ENCODE data around the gene PID1.

Gene PID1

GRCh38 chr2:229162015-229162414, 109.1 kb downstream of the PID1 start:
- no peak for DNase-seq

GRCh38 chr2:229160984-229161383, 110.1 kb downstream of the PID1 start:
- DNase-seq: no peak

DNA sequence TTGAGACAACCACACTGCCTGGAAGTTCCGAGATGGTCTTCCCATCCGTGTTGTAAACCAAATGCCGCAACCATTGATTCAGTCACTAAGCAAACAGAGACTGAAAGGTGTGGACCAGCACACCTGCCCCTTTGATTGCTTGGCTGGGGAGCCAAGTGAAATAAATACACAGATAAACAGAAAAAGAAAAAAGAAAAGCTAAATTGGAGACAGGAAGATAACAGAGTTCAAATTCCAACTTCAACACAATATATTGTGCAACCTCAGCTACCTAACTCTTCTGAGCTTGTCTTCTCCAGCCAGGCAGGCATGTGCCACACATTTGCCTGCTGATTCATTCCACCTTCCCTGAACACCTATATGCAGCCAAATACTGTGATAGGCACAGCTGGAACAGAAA, 110.9 kb downstream of the PID1 start:
- no peak for DNase-seq

GRCh38 chr2:229159405-229159804, 111.7 kb downstream of the PID1 start:
- no peak for DNase-seq

DNA sequence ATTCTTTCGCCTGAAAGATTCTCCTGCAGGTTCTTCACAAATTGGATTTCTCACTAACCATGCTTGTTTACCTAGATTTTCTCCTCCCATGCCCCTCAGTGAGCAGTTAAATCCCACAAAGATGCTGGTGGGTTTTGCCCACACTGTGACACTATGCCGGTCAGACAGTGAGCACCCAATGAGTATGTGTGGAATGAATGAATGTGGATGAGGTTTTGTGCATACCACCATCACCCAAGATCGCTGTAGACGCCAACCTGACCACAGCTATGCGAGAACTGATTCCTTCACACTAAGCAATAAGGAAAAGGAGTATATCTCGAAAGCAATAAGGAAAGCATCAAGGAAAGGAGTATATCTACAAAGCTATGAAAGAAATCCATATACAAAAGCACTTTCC, 116.7 kb downstream of the PID1 start:
- DNase-seq: no peak

- DNase-seq: no peak
These were observed 117.1 kb downstream of the PID1 start for GRCh38 chr2:229153951-229154350.

DNA sequence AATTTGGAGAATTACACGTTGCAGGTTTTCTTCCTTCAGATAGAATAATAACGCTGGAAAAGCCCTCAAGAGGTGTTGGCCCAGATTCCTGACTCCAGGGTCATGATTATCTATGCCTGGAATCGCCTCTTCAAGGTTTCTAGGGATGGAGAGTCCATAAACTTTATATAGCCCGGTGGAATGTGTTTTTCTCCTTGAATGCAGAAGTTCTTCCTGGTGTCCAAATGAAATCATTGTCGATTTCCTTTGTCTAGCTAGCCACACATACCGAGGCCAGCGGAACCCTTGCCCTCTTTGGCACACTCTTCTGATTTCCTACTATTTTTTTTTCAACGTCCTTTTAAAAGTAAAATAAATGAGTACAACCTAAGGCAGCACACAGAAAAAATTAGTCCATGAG, 117.8 kb downstream of the PID1 start:
- no peak for DNase-seq

- DNase-seq: no peak
These were observed 118.4 kb downstream of the PID1 start for GRCh38 chr2:229152674-229153073.

DNA sequence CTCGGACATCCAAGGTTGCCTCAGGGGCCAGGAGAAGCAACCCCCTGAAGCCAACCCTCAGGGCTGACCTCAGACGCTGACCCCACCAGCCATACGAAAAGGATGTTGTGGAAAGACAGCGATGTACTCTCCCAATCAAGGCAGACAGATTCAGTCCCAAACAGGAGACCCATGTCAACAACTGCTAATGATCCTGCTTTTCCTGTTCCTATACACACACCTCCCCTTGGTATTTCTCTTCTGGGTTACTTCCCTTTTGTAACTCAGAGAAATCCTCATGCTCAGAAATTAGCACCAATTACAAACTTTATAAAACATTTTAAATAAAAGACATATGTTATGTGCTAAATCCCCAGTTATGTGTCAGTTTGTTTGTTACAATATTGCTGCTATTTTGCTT, 120.8 kb downstream of the PID1 start:
- no peak for DNase-seq

DNA sequence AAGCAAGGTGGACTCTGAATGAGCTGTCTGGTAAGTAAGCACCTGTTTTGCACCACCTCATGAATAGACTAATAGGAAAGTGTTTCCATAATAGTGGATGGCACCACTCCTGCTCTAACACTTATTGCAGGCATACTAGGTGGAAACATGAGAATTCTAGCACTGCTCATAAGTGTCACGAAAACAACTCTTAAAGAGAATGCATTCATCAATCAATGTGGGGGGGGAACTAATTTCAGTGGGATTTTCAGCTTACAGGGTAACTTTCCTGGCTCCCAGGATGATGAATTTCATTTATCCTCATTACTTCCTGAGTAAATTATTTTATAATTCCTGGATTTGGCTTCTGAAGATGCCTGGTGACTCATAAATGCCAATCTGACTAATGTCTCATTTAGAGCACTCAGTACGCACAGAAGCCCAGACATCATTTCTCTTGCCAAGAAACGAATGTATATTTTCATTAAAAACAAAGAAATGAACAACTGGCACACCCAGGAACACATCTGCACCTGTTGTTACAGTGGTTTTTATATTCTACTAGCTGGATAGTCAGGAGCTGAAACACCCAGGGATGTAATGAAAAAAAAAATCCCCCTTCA, 129.6 kb downstream of the PID1 start:
- DNase-seq: no peak

GRCh38 chr2:229137639-229138038, 133.4 kb downstream of the PID1 start:
- no peak for DNase-seq

GRCh38 chr2:229137066-229137465, 134.0 kb downstream of the PID1 start:
- no peak for DNase-seq

DNA sequence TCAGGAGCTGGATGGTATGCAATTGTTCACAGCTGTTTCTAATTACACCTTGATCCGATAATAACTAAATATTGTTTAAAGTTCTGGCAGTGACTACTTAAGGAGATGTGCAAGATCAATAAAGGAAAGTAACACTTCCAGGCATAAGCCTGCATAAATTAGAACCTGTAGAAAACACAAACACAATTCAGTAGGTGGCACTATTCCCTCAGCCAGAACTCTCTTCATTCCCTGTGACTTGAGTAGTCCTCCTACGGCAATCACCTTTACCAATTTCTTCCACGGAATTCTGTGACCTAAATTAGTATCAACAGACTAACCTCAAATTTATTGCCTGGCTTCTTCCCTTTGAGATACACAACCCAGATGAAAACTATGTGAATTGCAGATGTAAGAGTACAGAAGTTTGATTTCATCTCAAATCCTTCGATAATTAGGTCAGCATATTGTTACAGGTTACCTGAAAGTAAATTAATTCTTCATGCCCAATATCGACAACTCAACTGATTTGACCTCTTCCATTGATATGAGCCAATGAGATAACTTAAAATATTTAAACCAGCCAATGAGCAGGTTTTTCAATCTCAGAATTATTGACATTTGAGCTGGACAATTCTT, 137.8 kb downstream of the PID1 start:
- no peak for DNase-seq

GRCh38 chr2:229132236-229132635, 138.9 kb downstream of the PID1 start:
- no peak for DNase-seq

DNA sequence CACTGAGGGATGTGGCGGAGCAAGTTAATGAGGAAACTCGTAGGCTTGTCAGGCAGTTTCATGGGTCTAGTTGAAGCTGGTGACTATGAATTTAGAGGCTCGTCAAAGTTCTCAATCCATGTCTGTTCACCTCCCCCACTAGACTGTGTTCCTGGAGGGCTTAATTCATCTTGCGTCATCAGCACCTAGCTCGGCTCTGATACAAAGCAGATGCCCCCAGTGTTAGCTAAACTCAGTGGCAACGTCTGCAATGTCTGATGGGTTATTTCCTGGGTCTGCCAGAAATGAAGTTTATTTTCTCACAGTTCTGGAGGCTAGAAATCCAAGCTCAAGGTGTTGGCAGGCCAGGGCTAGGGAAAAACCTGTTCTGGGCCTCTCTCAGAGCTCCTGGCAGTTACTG, 140.6 kb downstream of the PID1 start:
- DNase-seq: no peak

- DNase-seq: no peak
These were observed 141.2 kb downstream of the PID1 start for GRCh38 chr2:229129738-229130371.

- no peak for DNase-seq
These were observed 143.6 kb downstream of the PID1 start for GRCh38 chr2:229127471-229127870.

GRCh38 chr2:229126066-229126465, 145.0 kb downstream of the PID1 start:
- DNase-seq: no peak

- DNase-seq: no peak
These were observed 147.0 kb downstream of the PID1 start for GRCh38 chr2:229124136-229124535.

DNA sequence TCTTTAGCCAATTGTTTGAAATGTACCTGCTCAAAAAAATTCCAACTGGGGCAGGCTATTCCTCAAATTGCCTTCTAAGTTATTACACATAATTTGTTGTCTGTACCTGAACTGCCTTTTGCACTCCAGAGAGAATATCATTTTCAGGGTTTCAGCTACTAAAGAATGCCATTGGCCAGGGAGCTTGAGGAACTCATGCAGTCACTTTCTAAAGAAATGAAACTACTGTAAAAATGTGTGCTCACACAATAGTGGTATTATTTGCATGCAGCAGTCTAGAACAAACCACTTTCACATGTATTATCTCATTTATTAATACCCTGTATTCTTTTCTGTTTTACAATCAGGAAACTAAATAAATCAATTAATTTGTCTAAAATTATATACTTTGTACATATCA, 152.2 kb downstream of the PID1 start:
- DNase-seq: no peak

DNA sequence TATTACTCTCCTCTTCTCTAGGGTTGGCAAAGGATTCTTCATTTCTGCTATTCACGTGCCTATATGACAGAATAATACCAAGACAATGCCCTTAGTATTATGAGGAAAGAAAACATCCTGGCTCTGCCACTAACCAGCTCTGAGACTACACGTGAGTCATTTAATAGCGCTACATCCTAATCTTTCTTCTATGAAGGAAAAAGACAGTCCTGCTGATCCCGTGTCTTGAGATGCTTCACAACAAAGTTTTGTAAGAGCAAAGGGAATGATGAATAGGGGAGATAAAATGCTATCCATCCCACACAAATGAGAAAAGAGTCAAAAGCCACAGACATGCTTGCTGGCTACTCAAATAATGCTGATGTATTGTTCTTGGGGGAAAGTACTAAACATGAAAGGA, 152.8 kb downstream of the PID1 start:
- no peak for DNase-seq

DNA sequence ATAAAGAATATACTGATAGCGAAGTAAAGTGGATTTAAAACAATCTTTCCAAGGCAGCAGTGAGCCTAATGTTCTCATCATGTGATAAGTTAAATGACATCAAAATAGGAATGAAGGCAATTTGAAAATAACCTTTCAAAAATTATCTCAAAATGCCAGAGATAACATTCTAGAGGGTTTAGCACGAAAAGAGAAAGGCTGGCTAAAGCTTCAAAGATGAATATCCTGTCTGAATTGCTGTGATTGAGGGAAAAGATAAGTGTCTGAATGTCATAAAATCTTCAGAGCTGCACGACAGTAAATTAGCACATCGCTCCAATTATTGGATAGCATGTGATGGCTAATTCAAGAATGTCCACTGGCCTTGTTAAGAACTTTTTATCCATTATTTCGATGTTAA, 159.3 kb downstream of the PID1 start:
- DNase-seq: no peak

GRCh38 chr2:229109195-229109594, 161.9 kb downstream of the PID1 start:
- DNase-seq: no peak

DNA sequence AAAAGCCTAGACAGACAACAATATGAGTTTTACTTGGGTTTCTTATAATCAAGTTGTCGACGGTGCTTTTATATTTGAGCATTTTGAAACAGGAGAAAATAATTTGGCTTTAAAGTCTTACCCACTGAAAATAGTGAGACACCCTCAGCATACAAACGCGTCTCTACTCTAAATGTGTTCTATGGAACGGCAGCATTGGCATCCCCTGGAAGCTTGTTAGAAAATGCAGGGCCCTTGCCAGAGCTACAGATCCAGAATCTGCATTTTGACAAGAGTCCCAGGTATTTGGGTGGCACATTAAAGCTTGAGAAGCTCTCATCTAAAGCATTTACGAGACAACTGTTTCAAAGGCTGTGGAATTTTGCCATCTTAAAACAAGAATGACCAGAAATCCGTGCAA, 163.5 kb downstream of the PID1 start:
- no peak for DNase-seq

- DNase-seq: no peak
These were observed 166.1 kb downstream of the PID1 start for GRCh38 chr2:229104974-229105387.

All from right forelimb (tissue), 1 donor.